Adrenal gland (tissue), 12 donors: Measurements from ENCODE around the gene FDXACB1. TPM values are rescaled to one million over a fixed set of nuclear protein-coding genes. Genes with fewer than 3 reads are reported as not detected.

Experiments used
- DNase-seq, 7 donors: peaks; one replicate each; pipeline ENCODE4 v3.0.0-alpha.2; 2019 to 2020
- H3K27ac ChIP-seq, 5 donors: fragments of 200-600 bp; sonication (generic) in 4 of 5; 1 replicate in 3 of 5; 2 replicates in 2 of 5; pipeline versions ENCODE4 v1.5.1 to v1.8.0; 2016 to 2020; ENCODE audit warnings: mild to moderate bottlenecking in 1 of 5
- H3K27me3 ChIP-seq: fragments of 200-600 bp; 2 replicates; pipeline ENCODE4 v1.8.0; 2021
- H3K36me3 ChIP-seq, 2 donors: fragments of 200-600 bp; replicated peaks in 1 of 2; 1 replicate in 1 of 2; 2 replicates in 1 of 2; pipeline versions ENCODE4 v1.5.1 to v1.8.0; 2018 to 2022
- H3K4me1 ChIP-seq, 2 donors: fragments of 200-600 bp; replicated peaks in 1 of 2; 1 replicate in 1 of 2; 2 replicates in 1 of 2; pipeline versions ENCODE4 v1.5.1 to v1.8.0; 2018 to 2021
- H3K4me3 ChIP-seq, 4 donors: fragments of 200-600 bp; sonication (generic) in 3 of 4; one replicate each; pipeline ENCODE4 v1.5.1; 2016 to 2018
- H3K9me3 ChIP-seq, 3 donors: fragments of 200-600 bp; sonication (generic) in 1 of 3; replicated peaks in 1 of 3; 1 replicate in 2 of 3; 2 replicates in 1 of 3; pipeline versions ENCODE4 v1.5.1 to v1.8.0; 2016 to 2021
- CTCF ChIP-seq, 6 experiments: fragments of 450-650 bp in 4 of 6; fragments of 200-600 bp in 2 of 6; sonication (generic) in 1 of 6; IDR thresholded peaks; 1 replicate in 5 of 6; 2 replicates in 1 of 6; pipeline versions ENCODE4 v1.5.1 to v1.8.0; 2016 to 2021; ENCODE audit warnings: antibody characterized with exemption in 6 of 6, mild to moderate bottlenecking in 2 of 6, moderate library complexity in 1 of 6
- POLR2A ChIP-seq, 2 donors: fragments of 450-650 bp; IDR thresholded peaks; one replicate each; pipeline ENCODE4 v1.6.1; 2017; ENCODE audit warnings: antibody characterized with exemption in 2 of 2, mild to moderate bottlenecking in 2 of 2, moderate library complexity in 1 of 2
- WGBS, 4 donors: extraction: QIAGEN DNeasy Blood & Tissue Kit in 2 of 4; methylation state at CpG; one replicate each; pipeline versions ENCODE4 v1.1.5 to v1.1.7; 2013 to 2017; 5-methylcytosine and 5-hydroxymethylcytosine counted together
- intact Hi-C, 2 donors: fragments of 100-400 bp; cut with DNase I; formaldehyde crosslinking; loops; one replicate each; pipeline versions ENCODE4 v1.14.1 to v1.15.0; 2022 to 2023
- polyA plus RNA-seq, 3 donors: library from polyadenylated mRNA; stranded (reverse); fragments of 200-250 nt in 2 of 3; fragments of 350-450 nt in 1 of 3; fragmentation: Illumina TruSeq in 1 of 3; extraction: RNeasy Lipid Tissue Mini Kit (QIAGEN cat#74804) in 1 of 3; gene quantifications; one replicate each; pipeline ENCODE4 v1.2.3, GENCODE V29; 2013 to 2014
- total RNA-seq, 9 donors: library from RNA; depleted of rRNA in 4 of 9; stranded (reverse); fragments of >200 nt in 4 of 9; fragments of 120-200 nt in 1 of 9; fragmentation: NEBNext Ultra II Directional in 1 of 9; extraction: Animal tissue kit (Norgen Biotek cat#: 25700) in 1 of 9; gene quantifications; one replicate each; pipeline versions ENCODE4 v1.1.0 to v1.2.4, GENCODE V29; 2013 to 2023
- donor health status: healthy with polysubstance abuse.
- donor health status: Bipolar disorder and iron deficiency.
- donor health status: DM: yes; HTN: yes; CAD: no.
- donor health status: DM: no; HTN: no; CAD: no.
- donor health status: DM: no; HTN: no; CAD: no.
- donor health status: DM: yes; HTN: yes; CAD: no.

The FDXACB1 gene
- total and polyA plus RNA-seq, 12 donors = 2.3 to 6.3 (median 3.7) TPM

GRCh38 chr11:111835665-111836064 lies 43.3 kb downstream of the FDXACB1 start:
- H3K27me3 ChIP-seq = no peaks in the 10 kb centered on the region
- H3K36me3 ChIP-seq = peaks cover 0 to 22% of the 10 kb centered on the region in 2 donors
- peaks cover 0 to 10% of the 10 kb centered on the region in 2 donors for H3K4me1 ChIP-seq
- DNase-seq = no peak
- H3K4me3 ChIP-seq = no peak overlapping the region
- TF ChIP-seq POLR2A (IDR thresholded peaks at IDR 0.05) = no peak
- no peak for TF ChIP-seq CTCF (IDR thresholded peaks at IDR 0.05)
- intact Hi-C loops = loop anchor here in 1 of 2 donors (10.0 kb wide), 1 partner anchor 61 kb away; no protein-coding TSS in a partner anchor
- WGBS, 4 donors = 93 to 97% (median 95%) methylated on average over 7 of the region's 7 CpGs
- H3K27ac ChIP-seq = peak overlapping the region in 1 of 5 donors; percentile 46
- H3K9me3 ChIP-seq = no peaks in the 10 kb centered on the region

GRCh38 chr11:111834432-111835163 lies 44.4 kb downstream of the FDXACB1 start:
- Histone ChIP-seq H3K36me3 (peaks cover 0 to 17% of the 10 kb centered on the region in 2 donors), H3K27ac (no peak overlapping the region), H3K9me3 (no peaks in the 10 kb centered on the region), H3K4me3 (no peak overlapping the region), H3K27me3 (no peaks in the 10 kb centered on the region), H3K4me1 (peaks cover 0 to 10% of the 10 kb centered on the region in 2 donors)
- 80 to 95% (median 88%) methylated on average over 3 of the region's 3 CpGs for WGBS, 4 donors
- intact Hi-C loops = loop anchor here in 1 of 2 donors (10.0 kb wide), 1 partner anchor 60 kb away; no protein-coding TSS in a partner anchor
- TF ChIP-seq CTCF (IDR thresholded peaks at IDR 0.05) = no peak
- TF ChIP-seq POLR2A (IDR thresholded peaks at IDR 0.05) = no peak
- no peak for DNase-seq

GRCh38 chr11:111833524-111833923 lies 45.4 kb downstream of the FDXACB1 start:
- peak in 5 of 6 experiments; percentile 7 to 48 (median 34) for TF ChIP-seq CTCF (IDR thresholded peaks at IDR 0.05)
- no peak for TF ChIP-seq POLR2A (IDR thresholded peaks at IDR 0.05)
- whole genome bisulfite sequencing, 4 donors = 30 to 38% (median 36%) methylated on average over 4 of the region's 4 CpGs
- Histone ChIP-seq H3K4me1 (peaks cover 0 to 10% of the 10 kb centered on the region in 2 donors), H3K36me3 (peaks cover 0 to 17% of the 10 kb centered on the region in 2 donors), H3K4me3 (no peak overlapping the region), H3K9me3 (no peaks in the 10 kb centered on the region), H3K27me3 (no peaks in the 10 kb centered on the region), H3K27ac (no peak overlapping the region)
- peak in 3 of 7 donors; percentile 29 to 33 (median 32) for DNase-seq
- intact Hi-C loops = loop anchor here in 1 of 2 donors (10.0 kb wide), 1 partner anchor 59 kb away; no protein-coding TSS in a partner anchor

GRCh38 chr11:111829185-111829968 lies 49.6 kb downstream of the FDXACB1 start:
- H3K36me3 ChIP-seq = peaks cover 0 to 11% of the 10 kb centered on the region in 2 donors
- no peaks in the 10 kb centered on the region for H3K27me3 ChIP-seq
- no peak overlapping the region for H3K4me3 ChIP-seq
- peaks cover 0 to 10% of the 10 kb centered on the region in 2 donors for H3K4me1 ChIP-seq
- DNase-seq = no peak
- H3K27ac ChIP-seq = no peak overlapping the region
- no peak for TF ChIP-seq CTCF (IDR thresholded peaks at IDR 0.05)
- no peak for TF ChIP-seq POLR2A (IDR thresholded peaks at IDR 0.05)
- intact Hi-C loops = no loop called here
- 91 to 94% (median 93%) methylated on average over 5 of the region's 5 CpGs for WGBS, 4 donors
- H3K9me3 ChIP-seq = no peaks in the 10 kb centered on the region
